Nephron progenitor cell (in vitro differentiated cells): Measurements from ENCODE around the gene NTN1.

Experiments
- DNase-seq: peaks from one replicate; pipeline ENCODE4 v3.0.0; 2021
- H3K27ac Mint-ChIP-seq: 2 replicates; pipeline ENCODE4 v1.8.0; 2021; ENCODE audit warnings: mild to moderate bottlenecking, moderate library complexity, mixed read lengths
- H3K27me3 Mint-ChIP-seq: 2 replicates; pipeline ENCODE4 v1.8.0; 2021; ENCODE audit warnings: mild to moderate bottlenecking, low read depth, mixed read lengths; ENCODE audit not compliant: poor library complexity
- H3K36me3 Mint-ChIP-seq: 2 replicates; pipeline ENCODE4 v1.8.0; 2021; ENCODE audit warnings: low read depth, mixed read lengths
- H3K4me1 Mint-ChIP-seq: 2 replicates; pipeline ENCODE4 v1.8.0; 2021; ENCODE audit warnings: mixed read lengths
- H3K4me3 Mint-ChIP-seq: 2 replicates; pipeline ENCODE4 v1.8.0; 2021; ENCODE audit warnings: mild to moderate bottlenecking, moderate library complexity, mixed read lengths
- H3K9me3 Mint-ChIP-seq: 2 replicates; pipeline ENCODE4 v1.8.0; 2021; ENCODE audit warnings: mild to moderate bottlenecking, moderate library complexity, mixed read lengths
- CTCF ChIP-seq: fragments of 200-600 bp; sonication (generic); IDR thresholded peaks from 2 replicates; pipeline ENCODE4 v1.5.0; 2021; ENCODE audit warnings: antibody characterized with exemption

NTN1 gene

GRCh38 chr17:9224485-9224884 lies 203.2 kb downstream of the NTN1 start:
- Mint-ChIP-seq H3K27ac (no peak overlapping the region), H3K4me3 (no peak overlapping the region), H3K9me3 (no peaks in the 10 kb centered on the region), H3K4me1 (peaks cover 26% of the 10 kb centered on the region), H3K27me3 (peaks cover 4% of the 10 kb centered on the region), H3K36me3 (peaks cover 5% of the 10 kb centered on the region)
- TF ChIP-seq CTCF = no peak
- no peak for DNase-seq

GRCh38 chr17:9225305-9226101 lies 204.2 kb downstream of the NTN1 start:
- Mint-ChIP-seq H3K36me3 (peaks cover 5% of the 10 kb centered on the region), H3K27ac (no peak overlapping the region), H3K9me3 (no peaks in the 10 kb centered on the region), H3K4me1 (peaks cover 17% of the 10 kb centered on the region), H3K27me3 (no peaks in the 10 kb centered on the region), H3K4me3 (no peak overlapping the region)
- DNase-seq = no peak
- no peak for TF ChIP-seq CTCF

- Mint-ChIP-seq H3K27me3 (no peaks in the 10 kb centered on the region), H3K4me1 (peaks cover 14% of the 10 kb centered on the region), H3K27ac (no peak overlapping the region), H3K9me3 (no peaks in the 10 kb centered on the region), H3K4me3 (no peak overlapping the region), H3K36me3 (peaks cover 5% of the 10 kb centered on the region)
- DNase-seq = no peak
- TF ChIP-seq CTCF = no peak
Measured at GRCh38 chr17:9226130-9226793, 205.0 kb downstream of the NTN1 start.

GRCh38 chr17:9226794-9227135 lies 205.5 kb downstream of the NTN1 start:
- Mint-ChIP-seq H3K4me3 (no peak overlapping the region), H3K4me1 (peaks cover 11% of the 10 kb centered on the region), H3K36me3 (peaks cover 5% of the 10 kb centered on the region), H3K27me3 (no peaks in the 10 kb centered on the region), H3K27ac (no peak overlapping the region), H3K9me3 (no peaks in the 10 kb centered on the region)
- no peak for DNase-seq
- TF ChIP-seq CTCF = no peak

DNA sequence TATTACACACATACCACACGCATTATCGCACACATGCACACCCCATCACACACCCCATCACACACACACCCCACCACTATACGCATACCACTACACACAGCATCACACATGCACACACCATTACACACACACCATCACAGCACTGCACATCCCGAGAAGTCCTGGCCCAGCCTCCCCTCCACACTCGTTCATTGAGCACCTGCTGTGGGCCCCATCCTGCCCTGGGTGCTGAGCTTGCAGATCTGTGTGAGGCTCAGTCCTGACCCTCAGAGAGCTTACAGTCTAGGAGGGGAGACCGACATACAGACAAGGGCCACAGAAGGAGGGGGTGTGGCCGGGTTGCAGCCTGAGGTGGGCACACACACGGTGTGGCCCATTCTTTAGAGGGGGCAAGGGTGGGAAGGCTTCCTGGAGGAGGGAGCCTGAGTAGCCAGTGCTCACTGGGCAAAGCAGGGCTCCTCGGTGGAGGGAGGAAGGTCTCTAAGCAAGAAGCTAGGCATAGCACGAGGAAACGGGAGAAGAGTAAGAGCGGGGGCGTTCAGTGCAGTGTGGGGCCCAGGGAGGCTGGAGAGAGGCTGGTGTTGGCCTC lies 206.6 kb downstream of the NTN1 start:
- no peaks in the 10 kb centered on the region for H3K9me3 Mint-ChIP-seq
- H3K4me3 Mint-ChIP-seq = no peak overlapping the region
- no peak for TF ChIP-seq CTCF
- peaks cover 9% of the 10 kb centered on the region for H3K4me1 Mint-ChIP-seq
- H3K27me3 Mint-ChIP-seq = no peaks in the 10 kb centered on the region
- no peak for DNase-seq
- no peaks in the 10 kb centered on the region for H3K36me3 Mint-ChIP-seq
- H3K27ac Mint-ChIP-seq = no peak overlapping the region
